Adrenal gland (tissue), 12 donors: ENCODE results near the gene GTF2A1. TPM values are rescaled to one million over a fixed set of nuclear protein-coding genes. Genes with fewer than 3 reads are reported as not detected.

Experiments used
- DNase-seq, 7 donors: peaks; one replicate each; pipeline ENCODE4 v3.0.0-alpha.2; 2019 to 2020
- H3K27ac ChIP-seq, 5 donors: fragments of 200-600 bp; sonication (generic) in 4 of 5; 1 replicate in 3 of 5; 2 replicates in 2 of 5; pipeline versions ENCODE4 v1.5.1 to v1.8.0; 2016 to 2020; ENCODE audit warnings: mild to moderate bottlenecking in 1 of 5
- H3K27me3 ChIP-seq: fragments of 200-600 bp; 2 replicates; pipeline ENCODE4 v1.8.0; 2021
- H3K36me3 ChIP-seq, 2 donors: fragments of 200-600 bp; replicated peaks in 1 of 2; 1 replicate in 1 of 2; 2 replicates in 1 of 2; pipeline versions ENCODE4 v1.5.1 to v1.8.0; 2018 to 2022
- H3K4me1 ChIP-seq, 2 donors: fragments of 200-600 bp; replicated peaks in 1 of 2; 1 replicate in 1 of 2; 2 replicates in 1 of 2; pipeline versions ENCODE4 v1.5.1 to v1.8.0; 2018 to 2021
- H3K4me3 ChIP-seq, 4 donors: fragments of 200-600 bp; sonication (generic) in 3 of 4; one replicate each; pipeline ENCODE4 v1.5.1; 2016 to 2018
- H3K9me3 ChIP-seq, 3 donors: fragments of 200-600 bp; sonication (generic) in 1 of 3; replicated peaks in 1 of 3; 1 replicate in 2 of 3; 2 replicates in 1 of 3; pipeline versions ENCODE4 v1.5.1 to v1.8.0; 2016 to 2021
- CTCF ChIP-seq, 6 experiments: fragments of 450-650 bp in 4 of 6; fragments of 200-600 bp in 2 of 6; sonication (generic) in 1 of 6; IDR thresholded peaks; 1 replicate in 5 of 6; 2 replicates in 1 of 6; pipeline versions ENCODE4 v1.5.1 to v1.8.0; 2016 to 2021; ENCODE audit warnings: antibody characterized with exemption in 6 of 6, mild to moderate bottlenecking in 2 of 6, moderate library complexity in 1 of 6
- POLR2A ChIP-seq, 2 donors: fragments of 450-650 bp; IDR thresholded peaks; one replicate each; pipeline ENCODE4 v1.6.1; 2017; ENCODE audit warnings: antibody characterized with exemption in 2 of 2, mild to moderate bottlenecking in 2 of 2, moderate library complexity in 1 of 2
- WGBS, 4 donors: extraction: QIAGEN DNeasy Blood & Tissue Kit in 2 of 4; methylation state at CpG; one replicate each; pipeline versions ENCODE4 v1.1.5 to v1.1.7; 2013 to 2017; 5-methylcytosine and 5-hydroxymethylcytosine counted together
- intact Hi-C, 2 donors: fragments of 100-400 bp; cut with DNase I; formaldehyde crosslinking; loops; one replicate each; pipeline versions ENCODE4 v1.14.1 to v1.15.0; 2022 to 2023
- polyA plus RNA-seq, 3 donors: library from polyadenylated mRNA; stranded (reverse); fragments of 200-250 nt in 2 of 3; fragments of 350-450 nt in 1 of 3; fragmentation: Illumina TruSeq in 1 of 3; extraction: RNeasy Lipid Tissue Mini Kit (QIAGEN cat#74804) in 1 of 3; gene quantifications; one replicate each; pipeline ENCODE4 v1.2.3, GENCODE V29; 2013 to 2014
- small RNA-seq, 2 donors: library from RNA; depleted of rRNA; stranded (forward); fragments of <200 nt; gene quantifications; one replicate each; pipeline ENCODE3, GENCODE V24; 2016
- total RNA-seq, 9 donors: library from RNA; depleted of rRNA in 4 of 9; stranded (reverse); fragments of >200 nt in 4 of 9; fragments of 120-200 nt in 1 of 9; fragmentation: NEBNext Ultra II Directional in 1 of 9; extraction: Animal tissue kit (Norgen Biotek cat#: 25700) in 1 of 9; gene quantifications; one replicate each; pipeline versions ENCODE4 v1.1.0 to v1.2.4, GENCODE V29; 2013 to 2023
- donor health status: healthy with polysubstance abuse.
- donor health status: Bipolar disorder and iron deficiency.
- donor health status: DM: yes; HTN: yes; CAD: no.
- donor health status: DM: no; HTN: no; CAD: no.
- donor health status: DM: no; HTN: no; CAD: no.
- donor health status: DM: yes; HTN: yes; CAD: no.

The GTF2A1 gene
- total and polyA plus RNA-seq, 12 donors, result 4.3 to 51.4 (median 29.4) TPM

- H3K27me3 ChIP-seq, result no peaks in the 10 kb centered on the region
- no peaks in the 10 kb centered on the region for H3K9me3 ChIP-seq
- WGBS, 4 donors, result 84 to 98% (median 89%) methylated on average over 4 of the region's 4 CpGs
- H3K27ac ChIP-seq, result no peak overlapping the region
- H3K36me3 ChIP-seq, result no peaks in the 10 kb centered on the region
- H3K4me3 ChIP-seq, result no peak overlapping the region
- no peak for DNase-seq
- no peak for TF ChIP-seq POLR2A (IDR thresholded peaks at IDR 0.05)
- TF ChIP-seq CTCF (IDR thresholded peaks at IDR 0.05), result no peak
- intact Hi-C loops, result no loop called here
- no peaks in the 10 kb centered on the region for H3K4me1 ChIP-seq
These were observed 95.2 kb downstream of the GTF2A1 start for GRCh38 chr14:81125536-81125935.

Small RNAs within 50 kb of the gene (small RNA-seq; reads per million reads assigned to genes)
- gene DYNLL1P1 (0 reads per million in 2 donors), gene SNORA79 (3.4 to 5.1 reads per million in 2 donors)

Other genes starting within 250 kb of the GTF2A1 start
- 10 to 100 TPM in 3 of 9 donors, 1 to 10 TPM in 6; 2.8 to 15.4 (median 7.2) TPM for gene STON2, start 179.4 kb upstream of the GTF2A1 start, total RNA-seq
- gene STON2, start 179.4 kb upstream of the GTF2A1 start, polyA plus RNA-seq, result under 1 TPM; 0.62 to 0.88 (median 0.88) TPM